GM19099 (cell line): ENCODE data around the gene YWHAH.
A peak's percentile ranks its signal among the peaks of the same experiment; 100 is the strongest.

Experiments used
- POLR2A ChIP-seq: IDR thresholded peaks from 3 replicates; pipeline ENCODE4 v1.6.1; 2011; ENCODE audit warnings: low read depth; ENCODE audit not compliant: insufficient read length; ENCODE audit errors: extremely low read depth

The YWHAH gene

GRCh38 chr22:31943978-31944699 is at the start of gene YWHAH:
Gene YWHAH (plus strand): TSS chr22:31944535. CDS start chr22:31944734, 199 bp downstream.
- TF ChIP-seq POLR2A: peak; percentile 98

GRCh38 chr22:31895411-31896123 is 48.8 kb upstream of the YWHAH start:
- no peak for TF ChIP-seq POLR2A

DNA sequence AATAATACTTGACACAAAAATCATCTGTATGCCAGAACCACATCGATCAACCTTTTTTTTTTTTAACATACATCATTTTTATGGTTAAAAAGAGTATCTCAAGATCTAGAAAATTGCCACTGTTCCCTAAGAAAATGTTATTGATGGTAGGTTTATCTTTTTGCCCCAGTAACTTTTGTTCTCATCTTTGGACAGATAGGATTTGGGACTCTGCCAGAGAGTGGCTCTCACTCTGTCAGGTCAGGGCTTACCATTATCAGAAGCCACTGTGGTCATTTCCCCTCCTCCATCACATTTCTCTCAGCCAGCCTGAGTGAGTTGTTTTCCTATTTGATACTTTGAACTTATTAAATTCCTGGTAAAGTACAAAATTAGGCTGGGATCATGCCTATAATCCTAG is 47.9 kb upstream of the YWHAH start:
- TF ChIP-seq POLR2A: no peak

DNA sequence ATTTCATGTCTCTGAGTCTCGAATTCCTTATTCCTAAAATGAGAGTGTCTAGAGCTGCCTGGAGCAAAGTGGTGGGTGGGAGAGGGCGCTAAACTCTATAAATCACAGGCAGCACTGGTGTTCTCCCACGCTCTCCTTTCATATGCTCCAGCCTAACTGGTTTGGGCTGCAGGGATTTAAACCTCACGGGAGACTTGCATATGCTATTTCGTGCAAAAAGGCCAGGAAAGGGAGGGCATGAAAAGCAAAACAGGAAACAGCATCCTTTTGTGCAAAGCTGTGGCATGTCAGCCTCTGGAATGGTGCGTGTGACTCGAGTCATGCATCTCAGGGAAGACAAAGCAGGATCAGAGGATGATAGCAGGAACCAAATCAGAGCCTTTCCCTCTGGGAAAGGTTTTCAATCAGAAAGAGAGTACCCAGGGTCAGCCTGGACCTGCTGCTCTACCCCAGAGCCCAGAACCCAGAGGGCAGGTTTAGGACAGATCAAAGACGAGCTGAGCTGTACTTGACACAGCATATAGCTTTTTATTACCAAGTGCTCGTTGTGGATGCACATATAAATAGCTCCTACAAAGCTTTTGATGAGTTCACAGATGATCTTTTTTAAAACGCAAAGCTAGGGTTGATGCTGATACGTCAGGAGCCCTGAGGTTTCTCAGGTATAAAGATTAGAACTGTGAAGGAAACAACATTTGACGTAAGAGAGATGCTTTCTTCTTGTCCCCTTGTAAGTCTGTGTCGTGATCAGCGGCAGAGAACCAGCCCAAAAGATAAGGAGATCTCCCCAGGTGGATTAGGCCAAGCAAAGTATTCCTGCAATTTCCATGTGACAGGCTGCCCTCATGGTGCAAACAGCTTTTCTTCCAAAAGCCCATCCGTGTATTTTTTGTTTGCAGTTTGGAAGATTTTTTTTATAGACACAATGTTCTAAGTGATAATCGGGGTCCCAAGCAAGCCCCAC is 46.2 kb upstream of the YWHAH start:
- no peak for TF ChIP-seq POLR2A

- no peak for TF ChIP-seq POLR2A
These were observed 45.4 kb upstream of the YWHAH start for GRCh38 chr22:31898926-31899325.

GRCh38 chr22:31899669-31900068 is 44.7 kb upstream of the YWHAH start:
- TF ChIP-seq POLR2A: no peak

DNA sequence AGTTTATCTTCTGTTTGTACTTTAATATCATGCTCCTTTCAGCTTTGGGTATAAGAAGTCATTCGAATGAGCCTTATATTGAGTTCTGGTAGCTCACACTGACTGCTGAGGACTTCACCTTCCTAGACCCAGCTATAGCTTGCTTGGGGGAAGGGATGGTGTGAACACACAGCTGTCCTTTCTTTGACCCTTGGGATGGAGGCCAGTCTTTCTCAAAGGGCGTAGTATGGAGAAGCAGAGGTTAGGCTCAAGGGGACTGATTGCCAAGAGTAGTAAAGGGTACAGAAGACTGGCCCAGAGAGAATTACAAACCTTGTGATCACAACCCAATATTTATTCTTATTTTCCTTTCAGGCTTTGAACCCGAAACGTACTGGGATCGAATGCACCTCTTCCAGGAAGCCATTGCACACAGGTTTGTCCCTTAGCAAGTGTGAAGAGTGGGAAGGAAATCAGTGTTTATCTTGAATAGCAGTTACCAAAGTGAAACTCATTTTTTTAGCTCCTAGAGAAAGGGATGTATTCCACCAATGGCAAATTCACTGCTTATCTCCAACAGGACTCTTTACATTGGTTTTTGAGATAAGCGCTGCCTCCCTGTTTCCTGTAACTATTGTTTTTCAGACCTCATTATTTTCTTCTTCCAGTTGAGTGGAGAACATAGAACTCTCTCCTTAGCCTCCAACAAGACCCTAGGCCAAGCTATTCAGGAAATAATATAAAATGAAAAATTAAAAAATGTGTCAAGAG is 42.8 kb upstream of the YWHAH start:
- no peak for TF ChIP-seq POLR2A

DNA sequence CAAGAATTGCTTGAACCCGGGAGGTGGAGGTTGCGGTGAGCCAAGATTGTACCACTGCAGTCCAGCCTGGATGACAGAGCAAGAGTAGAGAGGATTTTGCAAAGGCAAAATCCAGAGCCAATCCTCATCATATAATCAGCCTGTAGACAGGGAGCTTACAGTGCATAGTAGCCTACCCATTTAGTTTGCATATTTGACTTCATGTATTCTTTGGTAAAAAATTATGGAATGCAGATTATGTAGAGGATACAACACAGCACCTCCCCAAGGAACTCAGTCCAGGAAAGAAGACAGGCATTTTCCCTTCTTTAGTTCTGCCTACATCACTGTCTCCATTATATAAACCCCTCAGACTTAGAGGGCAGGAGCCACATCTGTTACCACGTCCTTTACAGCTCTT is 39.7 kb upstream of the YWHAH start:
- no peak for TF ChIP-seq POLR2A

- TF ChIP-seq POLR2A: no peak
These were observed 39.0 kb upstream of the YWHAH start for GRCh38 chr22:31905356-31905755.

DNA sequence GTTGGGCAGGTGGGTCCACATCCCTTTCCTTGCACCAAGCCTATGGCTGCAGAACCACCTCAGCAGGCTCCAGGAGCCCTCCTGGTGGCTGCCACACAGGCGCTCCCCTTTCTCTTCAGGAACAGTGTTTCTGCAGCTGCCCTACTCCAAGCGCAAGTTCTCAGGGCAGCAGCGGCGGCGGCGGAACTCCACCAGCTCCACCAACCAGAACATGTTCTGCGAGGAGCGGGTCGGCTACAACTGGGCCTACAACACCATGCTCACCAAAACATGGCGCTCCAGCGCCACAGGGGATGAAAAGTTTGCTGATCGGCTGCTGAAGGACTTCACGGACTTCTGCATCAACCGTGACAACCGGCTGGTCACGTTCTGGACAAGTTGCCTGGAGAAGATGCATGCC is 38.2 kb upstream of the YWHAH start:
- TF ChIP-seq POLR2A: no peak

DNA sequence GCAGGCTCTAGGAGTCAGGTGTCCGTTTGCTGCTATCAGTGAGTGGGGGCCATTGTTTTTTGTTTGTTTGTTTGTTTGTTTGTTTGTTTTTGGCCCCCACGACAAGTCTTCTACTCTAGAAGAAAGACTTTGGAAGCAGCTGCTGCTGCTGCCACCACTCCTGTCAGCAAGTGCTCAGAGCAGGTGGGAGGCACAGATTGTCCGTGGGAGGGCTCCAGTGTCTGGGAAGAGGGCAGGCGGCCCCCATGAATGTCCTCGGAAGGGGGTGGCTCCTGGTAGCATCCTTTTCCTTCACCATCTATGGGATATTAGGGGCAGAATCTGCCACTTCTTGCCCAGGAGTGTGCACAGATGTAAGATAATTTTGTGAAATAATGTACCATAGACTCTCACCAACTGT is 37.8 kb upstream of the YWHAH start:
- TF ChIP-seq POLR2A: no peak

DNA sequence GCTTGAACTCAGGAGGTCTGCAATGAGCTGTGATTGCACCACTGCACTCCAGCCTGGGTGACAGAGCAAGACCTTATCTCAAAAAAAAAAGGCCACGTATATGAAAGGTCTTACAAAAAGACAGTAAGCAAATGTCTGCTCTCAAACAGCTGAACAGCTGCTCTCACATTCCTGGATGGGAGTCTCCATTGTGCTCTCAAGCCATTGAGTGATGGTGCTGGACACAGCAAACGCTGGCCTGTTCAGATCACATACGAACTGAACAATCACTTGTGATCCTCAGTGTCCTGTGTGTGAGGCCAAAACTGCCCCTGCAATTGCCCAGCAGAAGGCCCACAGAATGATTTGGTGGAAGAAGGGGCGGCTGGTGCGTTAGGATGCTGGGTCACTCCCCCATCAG is 34.4 kb upstream of the YWHAH start:
- TF ChIP-seq POLR2A: no peak

- no peak for TF ChIP-seq POLR2A
These were observed 32.5 kb upstream of the YWHAH start for GRCh38 chr22:31911565-31912406.

GRCh38 chr22:31912407-31912743 is 32.0 kb upstream of the YWHAH start:
- TF ChIP-seq POLR2A: no peak
